Testis (tissue), 3 donors: ENCODE data around the gene SPAG9. TPM values are rescaled to one million over a fixed set of nuclear protein-coding genes. Genes with fewer than 3 reads are reported as not detected.

Experiments
- DNase-seq: peaks from one replicate; pipeline ENCODE4 v3.0.0-alpha.2; 2019
- H3K27ac ChIP-seq, 2 donors: fragments of 200-600 bp; sonication (generic); one replicate each; pipeline ENCODE4 v1.5.1; 2019
- H3K27me3 ChIP-seq: fragments of 200-600 bp; sonication (generic); one replicate; pipeline ENCODE4 v1.5.1; 2019
- H3K36me3 ChIP-seq: fragments of 200-600 bp; sonication (generic); one replicate; pipeline ENCODE4 v1.5.1; 2017; ENCODE audit warnings: low read depth; ENCODE audit errors: missing control alignments
- H3K4me1 ChIP-seq: fragments of 200-600 bp; sonication (generic); one replicate; pipeline ENCODE4 v1.5.1; 2019
- H3K4me3 ChIP-seq, 2 donors: fragments of 200-600 bp; sonication (generic); one replicate each; pipeline ENCODE4 v1.5.1; 2017 to 2019
- H3K9me3 ChIP-seq: fragments of 200-600 bp; sonication (generic); one replicate; pipeline ENCODE4 v1.5.1; 2017
- CTCF ChIP-seq, 3 experiments: fragments of 450-650 bp in 2 of 3; fragments of 200-600 bp in 1 of 3; sonication (generic) in 1 of 3; IDR thresholded peaks; one replicate each; pipeline ENCODE4 v1.5.1; 2016 to 2019; ENCODE audit warnings: antibody characterized with exemption in 3 of 3, mild to moderate bottlenecking in 2 of 3, moderate library complexity in 1 of 3
- POLR2A ChIP-seq: fragments of 450-650 bp; IDR thresholded peaks from one replicate; pipeline ENCODE4 v1.6.1; 2017; ENCODE audit warnings: antibody characterized with exemption, mild to moderate bottlenecking, moderate library complexity
- WGBS, 2 donors: methylation state at CpG; one replicate each; pipeline ENCODE4 v1.1.5; 2018; 5-methylcytosine and 5-hydroxymethylcytosine counted together
- intact Hi-C: fragments of 100-400 bp; cut with DNase I; formaldehyde crosslinking; loops from one replicate; pipeline ENCODE4 v1.15.1; 2023; ENCODE audit warnings: low total_unique reads
- polyA plus RNA-seq: library from polyadenylated mRNA; stranded (reverse); fragments of 350-450 nt; fragmentation: Illumina TruSeq; extraction: RNeasy Lipid Tissue Mini Kit (QIAGEN cat#74804); gene quantifications from one replicate; pipeline ENCODE4 v1.2.3, GENCODE V29; 2014; ENCODE audit warnings: low read depth, low replicate concordance; ENCODE audit not compliant: insufficient read depth
- total RNA-seq, 2 donors: library from RNA; depleted of rRNA; stranded (reverse); fragments of >200 nt; gene quantifications; one replicate each; pipeline ENCODE4 v1.2.3, GENCODE V29; 2016

The SPAG9 gene
- total and polyA plus RNA-seq, 3 donors from 2014 or later = 157 to 165 (median 159) TPM

GRCh38 chr17:51159604-51160003, 38.9 kb upstream of the SPAG9 start:
- no peak for DNase-seq
- no peaks in the 10 kb centered on the region for H3K27me3 ChIP-seq
- no peak overlapping the region for H3K4me3 ChIP-seq
- intact Hi-C loops = loop anchor here (10.0 kb wide), 1 partner anchor 155 kb away; no protein-coding TSS in a partner anchor
- WGBS, 2 donors = 98% methylated on average over 3 of the region's 3 CpGs
- no peaks in the 10 kb centered on the region for H3K9me3 ChIP-seq
- no peaks in the 10 kb centered on the region for H3K4me1 ChIP-seq
- no peak overlapping the region for H3K27ac ChIP-seq
- TF ChIP-seq POLR2A (no peak), CTCF (IDR thresholded peaks at IDR 0.05) (no peak)
- H3K36me3 ChIP-seq = no peaks in the 10 kb centered on the region

GRCh38 chr17:51155416-51155815, 34.7 kb upstream of the SPAG9 start:
- no peaks in the 10 kb centered on the region for H3K27me3 ChIP-seq
- intact Hi-C loops = loop anchor here (10.0 kb wide), 1 partner anchor 151 kb away; no protein-coding TSS in a partner anchor

GRCh38 chr17:51154176-51154575, 33.5 kb upstream of the SPAG9 start:
- no peak for DNase-seq
- H3K27ac ChIP-seq = no peak overlapping the region
- peaks cover 4% of the 10 kb centered on the region for H3K4me1 ChIP-seq
- no peaks in the 10 kb centered on the region for H3K9me3 ChIP-seq
- intact Hi-C loops = loop anchor here (10.0 kb wide), 1 partner anchor 149 kb away; no protein-coding TSS in a partner anchor
- WGBS, 2 donors = 4 to 8% methylated on average over 6 of the region's 6 CpGs
- H3K4me3 ChIP-seq = peak overlapping the region; percentile 63 to 78
- H3K36me3 ChIP-seq = no peaks in the 10 kb centered on the region
- H3K27me3 ChIP-seq = no peaks in the 10 kb centered on the region
- TF ChIP-seq CTCF (IDR thresholded peaks at IDR 0.05) (no peak), POLR2A (no peak)

More at GRCh38 chr17:51155416-51155815, 34.7 kb upstream of the SPAG9 start:
- no peak overlapping the region for H3K4me3 ChIP-seq
- DNase-seq = no peak
- WGBS, 2 donors = 95 to 97% methylated on average over 8 of the region's 8 CpGs
- H3K9me3 ChIP-seq = no peaks in the 10 kb centered on the region
- no peak overlapping the region for H3K27ac ChIP-seq
- TF ChIP-seq POLR2A = no peak
- no peak for TF ChIP-seq CTCF (IDR thresholded peaks at IDR 0.05)
- H3K36me3 ChIP-seq = no peaks in the 10 kb centered on the region
- peaks cover 4% of the 10 kb centered on the region for H3K4me1 ChIP-seq

- no peaks in the 10 kb centered on the region for H3K36me3 ChIP-seq
- H3K9me3 ChIP-seq = no peaks in the 10 kb centered on the region
- 0% methylated on average over 60 of the region's 60 CpGs for WGBS, 2 donors
- peak within 1 kb of the TSS; percentile 76 to 88 for H3K27ac ChIP-seq
- intact Hi-C loops = loop anchor here (10.0 kb wide), 1 partner anchor 149 kb away; no protein-coding TSS in a partner anchor
- H3K27me3 ChIP-seq = no peaks in the 10 kb centered on the region
- TF ChIP-seq POLR2A (no peak), CTCF (IDR thresholded peaks at IDR 0.05) (peak; percentile 60 to 75 (median 65))
- peak within 1 kb of the TSS; percentile 63 to 78 for H3K4me3 ChIP-seq
- H3K4me1 ChIP-seq = peaks cover 4% of the 10 kb centered on the region
- peak; percentile 98 for DNase-seq
Observed at GRCh38 chr17:51153210-51154072, 32.8 kb upstream of the SPAG9 start, which contains the start of gene NME1. Gene NME1, plus strand, starts transcription at chr17:51153559. Its CDS starts 2,096 bp downstream, at chr17:51155655.
